Renal cortical epithelial cell (primary cell): ENCODE results near the gene LPAR1. TPM values are rescaled to one million over a fixed set of nuclear protein-coding genes. Genes with fewer than 3 reads are reported as not detected.
A peak's percentile ranks its signal among the peaks of the same experiment; 100 is the strongest.

ENCODE experiments used
- DNase-seq: peaks from one replicate; pipeline ENCODE4 v3.0.0-alpha.2; 2011; ENCODE audit warnings: low read depth
- total RNA-seq: library from RNA; depleted of rRNA; stranded (reverse); fragments of >200 nt; gene quantifications from 2 replicates; pipeline ENCODE4 v1.2.3, GENCODE V29; 2014

Gene LPAR1
- total RNA-seq, 1 donor from 2014 or later: 16.4 TPM

DNA sequence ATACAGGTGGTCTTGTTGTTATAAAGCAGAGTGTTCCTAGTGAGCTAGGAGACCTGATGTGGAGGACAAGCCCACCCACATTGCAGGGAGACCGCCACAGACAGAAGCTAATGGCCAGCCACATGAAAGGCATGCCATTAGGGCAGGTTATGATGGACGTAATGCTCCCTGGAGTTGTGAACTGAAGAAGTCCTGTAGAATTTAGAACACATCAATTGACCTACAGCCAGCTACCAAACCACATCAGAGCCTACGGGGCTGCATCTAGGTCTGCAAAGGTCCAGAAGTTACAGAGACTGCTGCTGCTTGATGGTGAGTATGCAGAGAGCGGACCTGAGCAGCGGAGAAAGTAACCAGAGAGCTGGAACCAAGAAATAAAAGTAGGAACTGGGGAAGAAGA is 116.6 kb downstream of the LPAR1 start:
- no peak for DNase-seq

GRCh38 chr9:110919609-110920008 is 118.7 kb downstream of the LPAR1 start:
- peak; percentile 93 for DNase-seq

DNA sequence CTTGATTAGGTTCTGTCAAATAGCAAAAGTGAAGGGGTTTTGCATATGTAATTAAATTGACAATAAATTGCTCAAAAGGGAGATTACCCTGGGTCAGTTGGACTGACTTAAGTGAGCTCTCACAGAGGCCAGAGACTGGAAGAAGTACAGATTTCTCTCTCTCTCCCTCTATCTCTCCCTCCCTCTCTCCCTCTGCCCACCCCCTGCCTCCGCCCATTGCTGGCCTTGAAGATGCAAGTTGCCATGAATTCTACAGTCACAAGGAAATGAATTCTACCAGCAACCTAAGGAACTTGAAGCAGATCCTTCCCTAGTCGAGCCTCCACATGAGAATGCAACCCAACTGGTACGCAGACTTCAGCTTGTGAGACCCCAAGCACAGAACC is 119.2 kb downstream of the LPAR1 start:
- DNase-seq: no peak

GRCh38 chr9:110918316-110919049 is 119.8 kb downstream of the LPAR1 start:
- peak; percentile 39 for DNase-seq

DNA sequence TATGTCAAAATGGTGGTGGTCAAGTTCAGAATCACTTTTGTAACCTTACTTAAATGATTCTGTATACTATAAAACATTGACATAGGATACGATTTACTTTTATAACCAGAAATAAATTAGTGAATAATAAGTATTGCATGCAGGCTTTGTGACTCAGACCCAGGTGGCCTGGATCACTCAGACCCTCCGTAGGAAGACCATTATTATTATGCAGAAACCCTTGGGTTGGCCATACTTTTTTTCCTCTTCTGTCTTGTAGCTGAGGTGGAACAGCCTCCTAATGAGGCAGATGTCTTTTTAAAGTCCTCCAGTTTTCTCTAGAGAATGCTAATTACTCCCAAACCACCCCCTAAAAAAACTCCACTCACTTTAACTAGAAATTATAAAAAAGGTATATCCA is 121.9 kb downstream of the LPAR1 start:
- DNase-seq: no peak

DNA sequence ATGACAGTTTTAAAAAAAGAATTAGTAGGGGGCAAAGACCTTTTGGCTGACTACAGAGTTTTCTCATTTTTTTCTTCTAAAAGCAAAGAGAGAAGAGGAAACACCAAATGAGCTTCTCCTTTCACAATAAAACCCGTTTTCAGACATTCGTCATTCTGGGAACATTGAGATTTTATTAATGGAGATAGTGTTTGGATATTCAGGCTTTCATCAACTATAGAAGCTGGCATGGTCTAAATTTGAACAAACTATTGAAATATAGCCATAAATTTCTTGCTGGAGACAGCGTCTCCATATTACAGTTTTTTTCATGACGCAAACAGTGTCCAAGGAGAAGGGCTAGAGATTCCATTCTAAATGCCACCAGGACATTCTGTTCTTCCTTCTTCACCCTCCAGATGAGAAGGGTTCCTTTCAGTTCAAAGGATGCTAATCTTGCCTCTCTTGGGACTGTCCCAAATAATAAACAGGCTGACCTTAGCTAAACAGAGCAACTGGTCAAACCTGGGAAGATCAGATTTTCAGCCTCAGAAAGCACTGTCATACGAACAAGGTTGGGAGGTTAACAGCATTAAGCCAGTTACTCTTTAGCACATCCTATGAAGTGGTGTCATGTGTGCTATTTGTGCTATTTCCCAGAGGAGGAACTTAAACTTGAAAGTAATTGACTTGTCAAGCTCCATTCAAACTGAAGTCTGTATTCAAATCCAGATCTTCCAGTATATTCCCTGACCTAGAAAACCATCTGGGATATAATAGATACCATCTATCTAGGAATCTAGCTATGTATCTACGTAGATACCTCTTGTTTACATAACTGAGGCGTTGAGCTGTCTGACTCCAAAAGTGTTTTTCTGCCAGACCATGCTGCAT is 125.6 kb downstream of the LPAR1 start:
- no peak for DNase-seq

GRCh38 chr9:110911659-110912418 is 126.4 kb downstream of the LPAR1 start:
- DNase-seq: no peak

DNA sequence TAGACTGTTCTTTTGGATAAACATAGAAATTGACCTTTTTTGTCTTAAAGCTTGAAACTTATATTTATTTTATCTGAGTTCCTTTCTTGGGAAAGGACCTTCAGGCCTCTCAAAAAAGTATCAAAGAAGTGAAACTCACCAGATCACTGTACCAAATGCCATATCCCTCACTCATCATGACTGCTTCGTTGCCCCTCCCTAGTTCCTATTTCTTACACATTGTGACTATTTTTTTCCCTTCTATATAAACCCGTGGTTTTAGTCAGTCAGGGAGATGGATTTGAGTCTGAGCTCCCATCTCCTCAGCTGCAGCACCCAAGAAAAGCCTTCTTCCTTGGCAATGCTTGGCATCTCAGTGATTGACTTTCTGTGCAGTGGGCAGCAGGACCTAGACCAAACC is 129.4 kb downstream of the LPAR1 start:
- no peak for DNase-seq

- DNase-seq: no peak
These were observed 137.4 kb downstream of the LPAR1 start for GRCh38 chr9:110900917-110901316.

GRCh38 chr9:110900456-110900855 is 137.8 kb downstream of the LPAR1 start:
- DNase-seq: no peak

DNA sequence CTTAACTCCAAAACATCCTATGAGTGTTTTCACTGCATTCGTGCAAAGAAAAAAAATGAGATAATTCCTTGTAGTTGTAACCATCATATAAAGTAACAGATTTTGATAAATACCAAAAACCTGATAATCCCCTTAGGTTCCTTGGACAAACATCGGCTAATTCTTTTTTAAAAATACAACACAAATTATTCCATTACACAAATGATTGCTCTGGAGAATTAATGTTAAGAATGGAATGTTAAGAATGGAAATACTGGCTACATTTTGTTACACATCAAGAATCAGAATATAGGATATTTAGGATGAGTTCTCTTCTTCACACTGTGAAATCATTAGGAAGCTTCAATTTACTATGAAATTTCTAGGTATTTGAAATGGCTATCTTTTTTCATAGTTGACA is 139.4 kb downstream of the LPAR1 start:
- DNase-seq: no peak

GRCh38 chr9:110898358-110898757 is 139.9 kb downstream of the LPAR1 start:
- DNase-seq: no peak

DNA sequence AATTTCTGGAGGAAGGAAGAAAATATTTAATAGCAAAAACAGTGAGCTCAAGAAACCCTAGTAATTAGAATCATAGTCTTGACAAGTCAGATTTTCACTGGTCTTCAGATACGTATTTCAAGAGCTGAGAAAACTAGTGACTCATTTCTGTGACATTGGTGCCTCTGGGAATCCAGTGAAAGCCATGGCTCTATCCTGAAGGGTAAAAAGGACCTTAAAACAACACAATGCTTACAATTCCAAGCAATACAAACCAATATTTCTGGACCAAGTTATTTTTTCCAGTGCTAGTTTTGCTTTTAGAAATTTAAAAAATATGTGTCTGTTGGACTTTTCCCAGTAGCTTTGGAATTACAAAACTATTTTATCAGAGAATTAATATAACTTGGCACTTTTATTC is 140.3 kb downstream of the LPAR1 start:
- peak; percentile 37 for DNase-seq

- no peak for DNase-seq
These were observed 142.9 kb downstream of the LPAR1 start for GRCh38 chr9:110895147-110895905.

- DNase-seq: no peak
These were observed 143.5 kb downstream of the LPAR1 start for GRCh38 chr9:110894731-110895130.

DNA sequence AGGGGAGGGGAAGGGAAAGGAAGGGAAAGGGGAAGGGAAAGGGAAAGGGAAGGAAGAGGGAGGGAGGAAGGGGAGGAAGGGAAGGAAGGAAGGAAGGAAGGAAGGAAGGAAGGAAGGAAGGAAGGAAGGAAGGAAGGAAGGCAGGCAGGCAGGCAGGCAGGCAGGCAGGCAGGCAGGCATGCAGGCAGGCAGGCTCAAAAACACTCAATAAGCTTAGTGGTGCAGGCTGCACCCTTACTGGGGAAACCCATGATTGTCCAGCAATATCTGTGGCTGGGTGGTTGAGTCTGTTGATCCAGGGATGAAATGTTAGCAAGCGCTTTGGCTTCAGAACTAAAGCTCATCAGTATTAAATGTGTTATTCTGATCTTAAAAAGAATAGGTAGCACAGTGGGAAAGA is 145.6 kb downstream of the LPAR1 start:
- DNase-seq: no peak

DNA sequence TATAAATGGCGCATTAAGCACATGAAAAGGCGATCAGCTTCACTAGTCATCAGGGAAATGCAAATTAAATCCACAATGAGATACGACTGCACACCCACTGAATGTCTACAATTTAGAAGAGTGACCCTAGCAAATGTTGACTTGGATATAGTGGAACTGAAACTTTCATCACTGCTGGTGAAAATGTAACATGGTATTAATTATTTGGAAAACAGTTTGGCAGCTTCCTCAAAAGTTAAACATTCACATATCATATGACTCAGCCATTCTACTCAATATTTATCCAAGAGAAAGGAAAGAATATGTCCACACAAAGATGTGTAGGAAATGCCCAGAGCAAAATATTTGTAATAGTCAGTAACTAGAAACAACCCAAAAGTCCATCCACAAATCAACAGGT is 146.5 kb downstream of the LPAR1 start:
- DNase-seq: peak; percentile 93

- no peak for DNase-seq
These were observed 147.9 kb downstream of the LPAR1 start for GRCh38 chr9:110890416-110890815.

DNA sequence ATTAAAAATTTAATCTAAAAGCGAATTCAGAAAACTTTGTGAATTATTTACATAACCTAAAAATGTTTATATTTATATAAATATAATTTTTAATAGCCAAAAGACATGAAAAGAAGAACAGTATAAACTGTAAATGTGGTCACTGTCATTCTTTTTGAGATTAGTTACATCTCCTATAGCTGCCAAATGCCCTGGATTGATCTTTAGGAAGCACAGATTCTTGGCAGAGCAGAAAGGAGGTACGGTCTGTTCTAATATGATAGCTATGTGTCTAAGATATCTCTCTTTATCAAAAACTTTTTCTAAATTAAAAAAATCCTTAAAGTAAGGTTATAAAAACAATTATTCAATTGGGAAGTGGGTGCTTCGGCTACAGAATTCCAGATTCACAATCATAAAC is 151.0 kb downstream of the LPAR1 start:
- DNase-seq: no peak

DNA sequence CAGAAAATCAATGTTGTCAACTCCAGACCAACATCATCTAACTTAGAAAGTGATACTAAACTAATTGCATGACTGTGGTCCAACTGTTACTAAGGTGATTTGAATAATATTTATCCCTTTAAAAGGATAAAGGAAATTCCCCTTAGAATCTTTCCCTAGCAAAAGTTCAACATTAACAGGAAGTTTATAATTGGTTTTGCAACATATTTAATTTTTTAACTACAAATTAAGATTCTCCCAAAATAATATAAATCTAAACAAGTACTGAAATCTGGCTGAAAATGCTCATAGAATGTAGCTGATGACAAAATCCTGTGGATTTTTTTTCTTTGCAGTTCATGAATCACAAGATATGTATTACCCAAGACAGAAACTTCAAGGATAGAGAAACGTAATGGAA is 151.4 kb downstream of the LPAR1 start:
- DNase-seq: peak; percentile 65

- DNase-seq: no peak
These were observed 158.1 kb downstream of the LPAR1 start for GRCh38 chr9:110880189-110880588.

GRCh38 chr9:110877374-110877773 is 160.9 kb downstream of the LPAR1 start:
- DNase-seq: no peak
